ENCODE measurements around the gene NLGN1.

DNA sequence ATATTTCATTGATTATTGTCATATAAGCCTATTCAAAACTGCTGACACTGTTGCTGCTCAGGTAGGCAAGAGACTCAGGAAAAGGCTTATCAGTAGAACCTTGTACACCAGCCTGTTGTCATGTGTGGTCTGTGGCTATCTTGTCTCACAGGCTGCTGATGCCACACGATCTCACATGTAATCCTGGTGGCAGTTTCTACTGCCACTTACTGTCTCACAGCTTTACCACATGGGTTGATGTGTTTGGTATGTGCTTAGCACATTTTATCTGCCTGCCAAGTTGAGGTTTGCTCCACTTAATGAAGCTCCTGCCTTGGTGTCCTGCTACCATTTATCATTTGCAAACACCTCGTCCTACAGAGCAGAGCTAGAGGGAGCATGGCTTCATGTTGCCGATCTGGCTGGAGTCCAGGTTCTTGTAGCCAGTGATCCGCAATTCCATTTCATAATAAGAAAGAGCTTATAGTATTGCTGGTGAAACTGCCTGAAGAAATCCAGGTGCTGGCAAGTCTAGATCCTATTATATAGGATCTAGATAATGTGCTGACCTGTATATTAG is 637.9 kb downstream of the NLGN1 start:
- TF ChIP-seq, protein P1, sequence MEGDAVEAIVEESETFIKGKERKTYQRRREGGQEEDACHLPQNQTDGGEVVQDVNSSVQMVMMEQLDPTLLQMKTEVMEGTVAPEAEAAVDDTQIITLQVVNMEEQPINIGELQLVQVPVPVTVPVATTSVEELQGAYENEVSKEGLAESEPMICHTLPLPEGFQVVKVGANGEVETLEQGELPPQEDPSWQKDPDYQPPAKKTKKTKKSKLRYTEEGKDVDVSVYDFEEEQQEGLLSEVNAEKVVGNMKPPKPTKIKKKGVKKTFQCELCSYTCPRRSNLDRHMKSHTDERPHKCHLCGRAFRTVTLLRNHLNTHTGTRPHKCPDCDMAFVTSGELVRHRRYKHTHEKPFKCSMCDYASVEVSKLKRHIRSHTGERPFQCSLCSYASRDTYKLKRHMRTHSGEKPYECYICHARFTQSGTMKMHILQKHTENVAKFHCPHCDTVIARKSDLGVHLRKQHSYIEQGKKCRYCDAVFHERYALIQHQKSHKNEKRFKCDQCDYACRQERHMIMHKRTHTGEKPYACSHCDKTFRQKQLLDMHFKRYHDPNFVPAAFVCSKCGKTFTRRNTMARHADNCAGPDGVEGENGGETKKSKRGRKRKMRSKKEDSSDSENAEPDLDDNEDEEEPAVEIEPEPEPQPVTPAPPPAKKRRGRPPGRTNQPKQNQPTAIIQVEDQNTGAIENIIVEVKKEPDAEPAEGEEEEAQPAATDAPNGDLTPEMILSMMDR (IDR thresholded peaks at IDR 0.05), result no peak
- TF ChIP-seq NR3C1 (IDR thresholded peaks at IDR 0.05) (no peak), ZNF302 (CRISPR knock-in tag; IDR thresholded peaks at IDR 0.05) (no peak)
